Fibroblast of mammary gland (primary cell): ENCODE results near the gene HDAC11.

Experiments used
- DNase-seq: peaks from one replicate; pipeline ENCODE4 v3.0.0-alpha.2; 2010; ENCODE audit warnings: low read depth
- H3K4me3 ChIP-seq: 2 replicates; pipeline ENCODE4 v1.5.1; 2011; ENCODE audit warnings: low read depth, mild to moderate bottlenecking, low read length, moderate library complexity; ENCODE audit not compliant: control insufficient read depth
- CTCF ChIP-seq: conservative IDR thresholded peaks from 2 replicates; pipeline ENCODE4 v1.5.1; 2011; ENCODE audit warnings: low read depth, low read length, inconsistent platforms; ENCODE audit not compliant: control insufficient read depth, insufficient read depth

Gene HDAC11

GRCh38 chr3:13539292-13539638 lies 59.2 kb downstream of the HDAC11 start:
- no peak for TF ChIP-seq CTCF
- peak; percentile 82 for DNase-seq
- H3K4me3 ChIP-seq = no peak overlapping the region

DNA sequence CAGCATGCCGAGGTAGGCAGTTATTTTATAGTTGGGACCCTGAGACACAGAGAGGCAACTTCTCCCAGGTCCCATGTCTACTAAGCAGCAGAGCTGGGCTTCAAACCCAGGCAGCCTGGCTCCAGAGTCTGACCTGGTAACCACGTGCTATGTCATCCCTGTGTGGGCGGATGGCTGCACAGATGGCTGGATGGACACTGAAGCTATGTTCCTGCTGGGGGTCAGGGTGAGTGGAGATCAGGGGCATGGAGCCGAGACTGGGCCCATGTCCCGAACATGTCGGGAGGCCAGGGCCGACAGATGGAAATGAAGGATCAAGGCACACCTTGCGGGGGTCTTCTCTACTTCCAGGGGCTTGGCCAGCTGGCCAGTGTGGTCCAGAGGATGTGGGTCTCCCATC lies 59.6 kb downstream of the HDAC11 start:
- no peak overlapping the region for H3K4me3 ChIP-seq
- no peak for TF ChIP-seq CTCF
- DNase-seq = no peak

DNA sequence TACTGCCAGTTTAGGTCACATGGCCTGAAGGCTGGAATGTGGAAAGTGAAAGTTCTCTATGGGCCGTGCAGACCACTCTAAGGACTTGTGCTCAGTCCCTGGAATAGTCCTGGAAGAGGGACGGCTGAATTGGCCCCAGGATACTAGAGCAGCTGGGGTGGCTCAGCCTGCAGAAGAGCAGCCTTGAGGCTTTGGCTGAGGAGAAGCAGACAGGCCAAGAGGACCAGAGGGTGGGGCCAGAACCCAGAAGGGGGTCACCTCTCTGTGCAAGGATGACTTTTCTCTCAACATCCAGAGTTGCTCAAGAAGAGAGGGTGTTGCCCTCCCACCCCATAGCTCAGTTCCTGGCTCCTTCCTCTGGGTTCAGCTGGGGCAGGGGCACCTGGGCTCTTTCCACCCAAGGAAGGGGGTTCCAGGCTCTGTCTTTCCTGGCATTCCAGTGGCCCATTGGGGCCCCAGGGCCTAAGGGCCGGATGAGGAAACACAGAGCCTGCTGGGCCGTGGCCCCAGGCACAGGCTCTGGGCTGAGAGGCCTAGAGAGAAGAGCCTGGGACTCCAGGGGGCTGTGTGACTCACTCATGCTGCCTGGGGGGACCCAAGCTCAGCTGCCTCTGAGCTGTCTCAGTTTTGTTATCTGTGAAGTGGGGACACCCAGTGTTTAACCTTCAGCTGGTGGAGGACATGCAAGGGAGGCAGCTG lies 60.3 kb downstream of the HDAC11 start:
- no peak overlapping the region for H3K4me3 ChIP-seq
- TF ChIP-seq CTCF = no peak
- DNase-seq = no peak

GRCh38 chr3:13541691-13542090 lies 61.6 kb downstream of the HDAC11 start:
- no peak overlapping the region for H3K4me3 ChIP-seq
- DNase-seq = no peak
- no peak for TF ChIP-seq CTCF

DNA sequence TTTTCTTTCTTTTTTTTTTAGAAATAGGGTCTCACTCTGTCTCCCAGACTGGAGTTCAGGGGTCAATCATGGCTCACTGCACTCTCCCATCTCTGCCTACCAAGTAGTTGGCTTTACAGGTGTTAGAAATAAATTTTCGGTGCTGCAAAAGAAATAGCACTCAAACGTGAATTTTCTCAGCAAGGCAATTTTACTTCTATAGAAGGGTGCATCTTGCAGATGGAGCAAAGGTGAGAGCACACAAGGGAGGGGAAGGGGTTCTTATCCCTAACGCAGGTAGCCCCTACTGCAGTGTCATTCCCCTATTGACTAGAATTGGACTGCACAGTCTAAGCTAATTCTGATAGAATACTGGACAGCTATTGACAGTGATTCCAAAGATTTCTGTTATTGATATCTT lies 62.0 kb downstream of the HDAC11 start:
- H3K4me3 ChIP-seq = no peak overlapping the region
- no peak for TF ChIP-seq CTCF
- DNase-seq = no peak

DNA sequence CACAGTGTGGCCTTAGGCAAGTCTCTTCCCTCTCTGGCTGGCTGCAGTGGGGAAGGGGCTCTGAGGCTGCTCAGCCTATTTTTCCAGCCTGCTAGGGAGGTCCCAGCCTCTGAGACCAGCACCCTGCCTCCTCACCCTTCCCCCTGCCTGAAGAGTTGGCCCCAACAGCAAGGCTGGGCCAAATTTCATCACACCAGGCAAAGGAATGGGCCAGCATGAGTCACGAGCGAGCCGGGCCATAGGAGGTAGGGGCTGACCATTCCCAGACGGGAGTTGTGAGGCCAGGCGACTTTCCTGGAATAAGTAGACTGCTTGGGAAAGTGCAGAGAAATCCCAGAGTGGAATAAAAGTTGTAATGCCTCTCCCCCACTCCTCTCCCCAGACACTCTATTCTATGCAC lies 63.1 kb downstream of the HDAC11 start:
- TF ChIP-seq CTCF = no peak

More for the DNA sequence above, 63.1 kb downstream of the HDAC11 start:
- no peak overlapping the region for H3K4me3 ChIP-seq
- peak; percentile 96 for DNase-seq
